Measurements from ENCODE around the gene LMO7. TPM values are rescaled to one million over a fixed set of nuclear protein-coding genes. Genes with fewer than 3 reads are reported as not detected.
A peak's percentile ranks its signal among the peaks of the same experiment; 100 is the strongest.

Gene LMO7
- total RNA-seq, 1 donor from 2014 or later: 447 TPM

GRCh38 chr13:75836441-75836840 is 200.3 kb downstream of the LMO7 start:
- no peaks in the 10 kb centered on the region for H3K27me3 ChIP-seq (ENCODE audit: low read depth)
- H3K27ac ChIP-seq: no peak overlapping the region
- DNase-seq (peak; percentile 71), ATAC-seq (peak; percentile 91 to 95)
- H3K36me3 ChIP-seq: peaks cover 23% of the 10 kb centered on the region
- H3K9me3 ChIP-seq: no peaks in the 10 kb centered on the region
- no peak overlapping the region for H3K4me3 ChIP-seq
- H3K4me1 ChIP-seq: no peaks in the 10 kb centered on the region
- TF ChIP-seq, protein P1, sequence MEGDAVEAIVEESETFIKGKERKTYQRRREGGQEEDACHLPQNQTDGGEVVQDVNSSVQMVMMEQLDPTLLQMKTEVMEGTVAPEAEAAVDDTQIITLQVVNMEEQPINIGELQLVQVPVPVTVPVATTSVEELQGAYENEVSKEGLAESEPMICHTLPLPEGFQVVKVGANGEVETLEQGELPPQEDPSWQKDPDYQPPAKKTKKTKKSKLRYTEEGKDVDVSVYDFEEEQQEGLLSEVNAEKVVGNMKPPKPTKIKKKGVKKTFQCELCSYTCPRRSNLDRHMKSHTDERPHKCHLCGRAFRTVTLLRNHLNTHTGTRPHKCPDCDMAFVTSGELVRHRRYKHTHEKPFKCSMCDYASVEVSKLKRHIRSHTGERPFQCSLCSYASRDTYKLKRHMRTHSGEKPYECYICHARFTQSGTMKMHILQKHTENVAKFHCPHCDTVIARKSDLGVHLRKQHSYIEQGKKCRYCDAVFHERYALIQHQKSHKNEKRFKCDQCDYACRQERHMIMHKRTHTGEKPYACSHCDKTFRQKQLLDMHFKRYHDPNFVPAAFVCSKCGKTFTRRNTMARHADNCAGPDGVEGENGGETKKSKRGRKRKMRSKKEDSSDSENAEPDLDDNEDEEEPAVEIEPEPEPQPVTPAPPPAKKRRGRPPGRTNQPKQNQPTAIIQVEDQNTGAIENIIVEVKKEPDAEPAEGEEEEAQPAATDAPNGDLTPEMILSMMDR (IDR thresholded peaks at IDR 0.05): no peak
- intact Hi-C loops (cut with DNase I): no loop called here

DNA sequence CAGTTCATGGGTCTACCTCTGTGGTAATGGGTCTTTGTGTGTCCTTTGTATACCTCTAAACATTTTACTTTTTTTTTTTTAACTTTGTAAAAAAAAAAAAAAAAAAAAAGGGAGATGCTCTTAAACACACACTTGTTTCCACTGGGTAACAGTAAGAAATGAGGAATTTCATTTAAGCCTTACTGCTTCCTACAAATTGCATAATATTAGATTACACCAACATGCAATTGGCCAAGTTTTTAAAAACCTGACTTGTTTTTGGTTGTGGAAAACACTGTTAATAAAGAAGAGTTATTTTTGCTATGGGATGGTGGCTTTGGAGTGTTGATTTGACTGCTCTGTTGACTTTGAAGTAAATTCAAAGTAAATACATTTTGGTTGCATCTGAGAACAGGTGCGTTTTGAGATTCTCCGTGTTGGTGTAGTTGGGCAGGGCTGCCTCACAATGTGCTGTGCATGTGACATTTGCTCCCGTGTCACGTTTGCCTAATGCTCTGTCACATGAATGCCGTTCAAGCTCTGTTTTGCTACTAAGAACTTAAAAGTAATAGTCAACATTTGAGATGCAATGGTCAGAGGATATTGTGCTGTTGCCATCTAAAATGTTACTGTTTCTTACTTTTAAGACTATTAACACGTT is 202.4 kb downstream of the LMO7 start:
- intact Hi-C loops (cut with DNase I): no loop called here
- H3K4me1 ChIP-seq: no peaks in the 10 kb centered on the region
- no peak overlapping the region for H3K4me3 ChIP-seq
- peaks cover 41% of the 10 kb centered on the region for H3K36me3 ChIP-seq
- no peaks in the 10 kb centered on the region for H3K27me3 ChIP-seq (ENCODE audit: low read depth)
- ATAC-seq (no peak), DNase-seq (no peak)
- TF ChIP-seq, protein P1 (IDR thresholded peaks at IDR 0.05): no peak
- H3K27ac ChIP-seq: no peak overlapping the region
- no peaks in the 10 kb centered on the region for H3K9me3 ChIP-seq

DNA sequence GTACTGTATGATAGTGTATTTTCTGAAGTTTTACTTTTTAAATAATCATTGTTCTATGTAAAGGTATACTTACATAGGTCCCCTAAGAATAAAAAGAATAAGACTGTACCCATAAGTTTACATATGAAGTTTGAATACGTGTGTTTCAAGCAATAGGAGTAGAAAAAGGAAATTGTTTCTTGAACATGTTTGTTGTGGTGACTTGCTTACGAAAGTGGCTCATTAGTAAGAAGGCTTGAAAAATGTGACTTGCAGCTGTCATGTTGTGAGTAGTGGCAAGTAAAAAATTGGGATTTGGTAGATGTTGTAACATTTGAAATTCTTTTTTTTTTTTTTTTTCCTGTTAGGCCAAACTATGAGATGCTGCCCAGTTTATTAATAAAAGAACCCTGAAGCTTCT is 203.3 kb downstream of the LMO7 start:
- DNase-seq (no peak), ATAC-seq (no peak)
- Histone ChIP-seq H3K36me3 (peaks cover 47% of the 10 kb centered on the region), H3K4me1 (no peaks in the 10 kb centered on the region), H3K9me3 (no peaks in the 10 kb centered on the region), H3K27ac (no peak overlapping the region), H3K27me3 (ENCODE audit: low read depth) (no peaks in the 10 kb centered on the region), H3K4me3 (no peak overlapping the region)
- TF ChIP-seq, protein P1 (IDR thresholded peaks at IDR 0.05): no peak
- intact Hi-C loops (cut with DNase I): no loop called here

- TF ChIP-seq, protein P1 (IDR thresholded peaks at IDR 0.05): no peak
- Histone ChIP-seq H3K36me3 (peaks cover 52% of the 10 kb centered on the region), H3K27ac (no peak overlapping the region), H3K4me3 (no peak overlapping the region), H3K9me3 (no peaks in the 10 kb centered on the region), H3K27me3 (ENCODE audit: low read depth) (no peaks in the 10 kb centered on the region), H3K4me1 (no peaks in the 10 kb centered on the region)
- intact Hi-C loops (cut with DNase I): no loop called here
- DNase-seq (no peak), ATAC-seq (no peak)
Measured at GRCh38 chr13:75841905-75842304, 205.8 kb downstream of the LMO7 start.

DNA sequence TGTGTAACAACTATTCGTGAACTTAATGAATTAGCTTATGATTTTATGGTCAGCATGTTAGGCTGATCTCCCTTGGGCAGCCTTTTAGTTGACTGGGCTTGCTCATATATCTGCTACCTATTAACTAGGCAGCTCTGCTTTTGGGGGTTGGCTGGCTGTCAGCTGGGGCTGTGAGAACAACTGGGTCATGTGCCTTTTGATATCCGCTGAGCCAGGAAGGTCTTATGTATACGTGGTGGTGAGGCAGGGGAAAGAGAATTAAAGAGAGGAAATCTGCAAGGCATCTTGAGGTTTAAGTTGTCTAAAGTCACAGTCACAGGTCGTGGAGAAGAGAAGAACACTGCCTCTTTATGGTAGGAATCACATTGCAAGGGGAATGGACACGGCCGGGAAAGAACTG is 206.9 kb downstream of the LMO7 start:
- intact Hi-C loops (cut with DNase I): no loop called here
- Histone ChIP-seq H3K27me3 (ENCODE audit: low read depth) (no peaks in the 10 kb centered on the region), H3K27ac (no peak overlapping the region), H3K9me3 (no peaks in the 10 kb centered on the region), H3K4me3 (no peak overlapping the region), H3K36me3 (peaks cover 53% of the 10 kb centered on the region), H3K4me1 (no peaks in the 10 kb centered on the region)
- no peak for DNase-seq
- ATAC-seq: no peak
- TF ChIP-seq, protein P1 (IDR thresholded peaks at IDR 0.05): no peak

All from lower lobe of right lung (tissue), 2 donors.